Measurements from ENCODE around the gene CFDP1. TPM values are rescaled to one million over a fixed set of nuclear protein-coding genes. Genes with fewer than 3 reads are reported as not detected.
A peak's percentile ranks its signal among the peaks of the same experiment; 100 is the strongest.

CFDP1 gene
- total and polyA plus RNA-seq, 2 of the 13 experiments (the other 11 are each of a cell fraction or from before 2014, with no cell fraction given): 78.6 to 153 TPM

- TF ChIP-seq ZNF550 (CRISPR knock-in tag; IDR thresholded peaks at IDR 0.05; ENCODE audit: borderline replicate concordance) (no peak), ZNF234 (CRISPR knock-in tag; conservative IDR thresholded peaks at IDR 0.05) (peak; percentile 86; the same call in 1 of the 2 replicates), ZSCAN29 (CRISPR knock-in tag; conservative IDR thresholded peaks at IDR 0.05) (no peak), JUND (CRISPR knock-in tag; IDR thresholded peaks at IDR 0.05) (peak; percentile 57; the same call in 1 of the 2 replicates), KIAA2018 (CRISPR knock-in tag; IDR thresholded peaks at IDR 0.05; ENCODE audit: borderline replicate concordance) (no peak; the same call in 1 of the 2 replicates), ZNF709 (CRISPR knock-in tag; IDR thresholded peaks at IDR 0.05) (peak; percentile 95), MBNL3 (CRISPR knock-in tag; conservative IDR thresholded peaks at IDR 0.05) (no peak), ZNF230 (CRISPR knock-in tag; IDR thresholded peaks at IDR 0.05) (peak; percentile 99), ZNF382 (CRISPR knock-in tag; IDR thresholded peaks at IDR 0.05; ENCODE audit: borderline replicate concordance) (no peak), TEAD2 (CRISPR knock-in tag; IDR thresholded peaks at IDR 0.05) (peak; percentile 91), SMC3 (IDR thresholded peaks at IDR 0.05; ENCODE audit: low read length) (no peak), FOXP4 (CRISPR knock-in tag; IDR thresholded peaks at IDR 0.05) (peak; percentile 50; the same call in 1 of the 2 replicates), POLR2G (IDR thresholded peaks at IDR 0.05; ENCODE audit: low read depth, low read length) (peak; percentile 91), ZC3H13 (CRISPR knock-in tag; IDR thresholded peaks at IDR 0.05) (peak; percentile 95), GZF1 (CRISPR knock-in tag; IDR thresholded peaks at IDR 0.05) (peak; percentile 81), DZIP1 (CRISPR knock-in tag; IDR thresholded peaks at IDR 0.05) (peak; percentile 98)
Observed at GRCh38 chr16:75432828-75433731, at the start of gene CFDP1 (continued).

Measured in HepG2 (cell line).